Stomach smooth muscle (tissue), 2 donors: ENCODE measurements around the gene MAP3K5.
"Not testable (repeated sequence)": the region's sequence is repeated elsewhere in the genome, so short reads cannot be mapped to it uniquely, and the experiment has no call there.

ENCODE experiments used
- H3K27ac ChIP-seq: one replicate; pipeline ENCODE4 v1.7.0; 2013; ENCODE audit warnings: mild to moderate bottlenecking, low read length, inconsistent platforms
- H3K27me3 ChIP-seq, 2 donors: one replicate each; pipeline ENCODE4 v1.7.0; 2013; ENCODE audit warnings: low read length in 2 of 2; ENCODE audit not compliant: insufficient read depth in 2 of 2, control insufficient read depth in 1 of 2
- H3K36me3 ChIP-seq, 2 donors: one replicate each; pipeline ENCODE4 v1.7.0; 2013; ENCODE audit warnings: low read length in 2 of 2; ENCODE audit not compliant: control insufficient read depth in 2 of 2, insufficient read depth in 2 of 2
- H3K4me1 ChIP-seq: one replicate; pipeline ENCODE4 v1.7.0; 2013; ENCODE audit warnings: low read length; ENCODE audit not compliant: control insufficient read depth, insufficient read depth
- H3K4me3 ChIP-seq, 2 donors: one replicate each; pipeline ENCODE4 v1.7.0; 2013; ENCODE audit warnings: low read length in 2 of 2
- H3K9ac ChIP-seq, 2 donors: one replicate each; pipeline ENCODE4 v1.7.0; 2013; ENCODE audit warnings: low read length in 2 of 2, mild to moderate bottlenecking in 1 of 2
- H3K9me3 ChIP-seq, 2 donors: one replicate each; pipeline ENCODE4 v1.7.0; 2013; ENCODE audit warnings: low read length in 2 of 2; ENCODE audit not compliant: control insufficient read depth in 2 of 2
- donor health status: healthy.
- donor health status: Pancreatic carcinoma.

The MAP3K5 gene

DNA sequence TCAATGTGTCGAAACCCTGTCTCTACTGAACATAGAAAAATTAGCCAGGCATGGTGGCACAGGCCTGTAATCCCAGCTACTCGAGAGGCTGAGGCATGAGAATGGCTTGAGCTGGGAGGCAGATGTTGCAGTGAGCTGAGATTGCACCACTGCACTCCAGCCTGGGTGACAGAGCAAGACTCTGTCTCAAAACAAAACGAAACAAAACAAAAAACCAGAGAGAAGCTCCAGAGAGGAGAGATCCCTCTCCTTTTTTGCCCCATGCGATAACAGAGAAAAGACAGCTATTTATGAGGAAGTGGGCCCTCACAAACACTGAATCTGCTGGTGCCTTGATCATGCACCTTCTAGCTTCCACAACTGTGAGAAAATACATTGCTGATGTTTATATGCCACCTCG lies 31.5 kb downstream of the MAP3K5 start:
- H3K36me3 ChIP-seq, H3K9ac ChIP-seq, H3K4me3 ChIP-seq, H3K27ac ChIP-seq, H3K27me3 ChIP-seq, H3K9me3 ChIP-seq: not testable (repeated sequence)
- H3K4me1 ChIP-seq, result peaks cover 23% of the 10 kb centered on the region

DNA sequence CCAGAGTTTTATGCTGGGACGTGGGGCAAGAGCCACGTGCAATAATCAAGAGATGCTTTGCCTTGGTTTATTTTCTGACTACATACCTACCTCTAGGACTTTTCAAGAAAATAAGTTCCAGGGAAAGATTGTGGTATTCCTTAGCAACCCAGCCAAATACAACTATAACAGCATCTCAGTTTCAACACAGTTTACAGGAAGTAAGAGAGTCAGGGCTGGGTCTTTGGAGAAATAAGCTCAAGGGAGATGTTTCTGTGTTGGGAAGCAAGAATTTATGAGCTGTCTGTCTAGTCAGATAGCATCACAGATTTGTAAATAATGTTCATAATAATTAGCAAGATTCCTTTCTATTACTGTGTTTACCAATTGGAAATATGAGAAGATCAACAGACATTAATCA lies 35.1 kb downstream of the MAP3K5 start:
- Histone ChIP-seq H3K9me3 (no peaks in the 10 kb centered on the region), H3K4me1 (peaks cover 17% of the 10 kb centered on the region), H3K27me3 (no peaks in the 10 kb centered on the region), H3K4me3 (no peak overlapping the region), H3K9ac (no peak overlapping the region), H3K36me3 (no peaks in the 10 kb centered on the region), H3K27ac (no peak overlapping the region)

DNA sequence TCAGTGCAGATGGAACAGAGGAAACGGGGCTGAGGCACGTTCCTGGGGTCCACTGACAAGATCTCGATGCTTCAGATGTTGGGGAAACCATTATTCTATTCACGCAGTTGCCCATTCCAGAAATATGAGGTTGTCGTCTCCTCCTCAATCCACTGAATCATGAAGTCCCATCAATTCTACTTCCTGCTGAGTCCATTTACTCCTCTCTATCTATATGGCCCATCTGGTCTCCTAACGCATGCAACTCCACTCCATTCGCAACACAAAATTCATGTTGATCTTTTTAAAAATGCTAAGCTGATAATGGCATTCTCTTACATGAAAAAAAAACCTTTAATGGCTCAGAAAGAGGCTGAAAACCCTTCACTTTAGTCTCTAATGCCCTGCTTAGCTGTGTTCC lies 37.5 kb downstream of the MAP3K5 start:
- Histone ChIP-seq H3K36me3 (no peaks in the 10 kb centered on the region), H3K9ac (no peak overlapping the region), H3K4me1 (peaks cover 3% of the 10 kb centered on the region), H3K9me3 (no peaks in the 10 kb centered on the region), H3K27me3 (no peaks in the 10 kb centered on the region), H3K4me3 (no peak overlapping the region), H3K27ac (no peak overlapping the region)

DNA sequence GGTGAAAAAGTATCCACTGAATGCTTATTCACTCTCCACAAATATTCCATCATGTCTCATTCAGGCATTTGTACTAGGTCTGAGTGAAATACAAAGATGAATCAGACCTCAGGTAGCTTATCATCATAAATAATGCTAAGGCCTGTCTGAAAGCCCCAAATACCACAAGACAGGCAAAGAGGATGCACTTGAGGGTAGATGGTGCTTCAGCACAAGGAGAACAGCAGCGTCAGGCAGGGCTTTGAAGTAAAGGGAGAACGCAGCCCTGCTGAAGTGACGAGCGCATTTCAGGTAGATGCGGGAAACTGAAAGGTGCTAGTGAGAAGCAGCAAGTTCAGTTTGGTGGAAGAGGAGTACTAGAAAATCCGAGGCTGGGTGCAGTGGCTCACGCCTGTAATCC lies 38.7 kb downstream of the MAP3K5 start:
- no peak overlapping the region for H3K9ac ChIP-seq
- H3K27ac ChIP-seq, result no peak overlapping the region
- no peaks in the 10 kb centered on the region for H3K27me3 ChIP-seq
- peaks cover 3% of the 10 kb centered on the region for H3K4me1 ChIP-seq
- H3K9me3 ChIP-seq, result no peaks in the 10 kb centered on the region
- H3K36me3 ChIP-seq, result no peaks in the 10 kb centered on the region
- H3K4me3 ChIP-seq, result no peak overlapping the region

DNA sequence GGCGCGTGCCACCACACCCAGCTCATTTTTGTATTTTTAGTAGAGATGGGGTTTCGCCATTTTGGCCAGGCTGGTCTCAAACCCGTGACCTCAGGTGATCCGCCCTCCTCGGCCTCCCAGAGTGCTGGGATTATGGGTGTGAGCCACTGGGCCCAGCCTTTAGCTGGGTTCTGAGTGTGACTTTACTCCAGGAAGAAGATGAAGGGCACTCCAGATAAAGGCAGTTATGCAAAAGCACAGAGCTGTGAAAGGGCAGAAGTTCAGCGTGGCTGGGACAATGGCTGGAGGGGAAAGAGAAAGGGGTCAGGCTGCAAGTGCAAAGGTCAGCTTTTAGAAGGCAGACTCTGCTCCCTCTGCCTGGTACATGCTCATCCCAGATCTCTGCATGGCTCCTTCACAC lies 39.7 kb downstream of the MAP3K5 start:
- peaks cover 3% of the 10 kb centered on the region for H3K4me1 ChIP-seq

DNA sequence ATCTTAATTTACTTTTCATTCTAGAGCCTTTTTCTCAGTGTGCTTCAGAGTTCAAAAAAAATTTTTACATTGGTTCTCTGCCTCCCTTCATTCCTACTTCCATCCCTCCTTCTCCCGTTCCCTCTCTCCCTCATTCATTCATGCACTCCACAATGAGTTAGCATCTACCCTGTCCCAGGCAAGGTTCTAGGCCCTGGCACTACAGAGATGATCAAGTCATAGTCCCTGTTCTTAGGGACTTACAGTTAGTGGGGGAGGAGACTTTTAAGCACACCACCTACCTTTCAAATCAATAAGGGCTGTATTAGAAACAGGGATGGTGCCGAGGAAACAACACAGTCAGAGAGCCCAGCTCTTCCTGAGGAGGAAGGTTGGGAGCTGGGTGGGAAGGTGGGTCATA lies 40.3 kb downstream of the MAP3K5 start:
- H3K36me3 ChIP-seq, result no peaks in the 10 kb centered on the region
- H3K27me3 ChIP-seq, result no peaks in the 10 kb centered on the region
- no peak overlapping the region for H3K4me3 ChIP-seq
- H3K9me3 ChIP-seq, result no peaks in the 10 kb centered on the region
- no peak overlapping the region for H3K9ac ChIP-seq
- peaks cover 3% of the 10 kb centered on the region for H3K4me1 ChIP-seq
- H3K27ac ChIP-seq, result no peak overlapping the region

More for the DNA sequence above, 39.7 kb downstream of the MAP3K5 start:
- no peak overlapping the region for H3K4me3 ChIP-seq
- no peaks in the 10 kb centered on the region for H3K36me3 ChIP-seq
- H3K9me3 ChIP-seq, result no peaks in the 10 kb centered on the region
- H3K27ac ChIP-seq, result no peak overlapping the region
- no peak overlapping the region for H3K9ac ChIP-seq
- no peaks in the 10 kb centered on the region for H3K27me3 ChIP-seq

DNA sequence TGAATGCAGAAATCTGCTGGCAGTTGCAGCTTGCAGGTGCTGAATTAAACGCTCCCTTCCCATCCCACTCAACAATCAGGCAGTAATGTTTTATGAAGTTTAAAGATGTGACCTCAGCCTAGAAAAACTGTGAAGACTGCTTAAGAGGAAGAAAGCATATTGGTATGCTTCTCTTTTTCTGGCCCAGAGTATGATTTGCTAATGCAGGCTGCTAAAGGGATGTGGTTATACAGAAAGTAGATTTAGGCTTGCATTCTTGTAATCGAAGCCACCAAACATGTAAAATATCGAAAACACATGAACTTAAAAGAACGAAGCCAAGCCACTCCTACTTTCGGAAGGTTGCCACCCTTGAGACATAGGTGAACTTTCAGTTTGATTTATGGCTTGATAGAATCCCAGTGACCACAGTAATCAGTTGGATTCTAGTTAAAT lies 40.7 kb downstream of the MAP3K5 start:
- Histone ChIP-seq H3K9ac (no peak overlapping the region), H3K36me3 (no peaks in the 10 kb centered on the region), H3K4me3 (no peak overlapping the region), H3K27me3 (no peaks in the 10 kb centered on the region), H3K9me3 (no peaks in the 10 kb centered on the region), H3K27ac (no peak overlapping the region), H3K4me1 (peaks cover 3% of the 10 kb centered on the region)

DNA sequence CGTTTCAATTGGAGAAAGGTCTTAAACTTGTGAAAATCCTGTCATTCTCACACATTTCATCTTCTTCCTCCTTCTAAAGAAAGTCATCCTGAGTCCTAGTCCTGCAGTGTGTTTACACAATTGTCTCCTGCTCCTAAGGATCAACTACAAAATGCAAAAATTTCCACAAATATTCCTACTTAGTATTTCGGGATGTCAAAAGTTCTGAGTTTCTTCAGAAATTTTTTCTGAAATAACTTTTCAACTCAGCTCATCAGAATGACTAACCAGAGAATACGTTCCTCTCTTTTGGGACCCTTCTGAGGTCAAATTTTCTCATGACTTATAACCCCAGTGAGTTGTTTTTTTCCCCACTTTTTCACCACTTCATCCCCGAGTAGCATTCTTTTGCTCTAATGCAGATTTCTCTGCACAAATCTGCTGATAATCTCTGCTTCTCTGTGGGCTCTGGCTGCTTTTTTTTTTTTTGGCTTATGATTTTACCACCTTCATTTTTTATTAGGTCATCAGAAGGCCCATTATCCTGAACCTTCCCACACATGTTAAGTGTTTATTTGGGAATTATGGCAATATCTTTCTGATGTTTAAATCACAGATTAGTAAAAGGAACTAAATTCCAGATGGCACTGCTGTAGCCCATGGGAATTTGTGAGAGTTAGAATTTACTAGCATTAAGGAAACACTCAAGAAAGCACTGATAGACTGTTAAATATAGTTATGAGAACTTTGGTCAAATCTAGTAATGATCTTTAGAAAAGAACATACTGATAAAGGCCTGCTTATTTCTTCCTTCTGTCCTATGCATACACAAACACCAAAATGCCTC lies 41.4 kb downstream of the MAP3K5 start:
- Histone ChIP-seq H3K9me3 (no peaks in the 10 kb centered on the region), H3K9ac (no peak overlapping the region), H3K36me3 (no peaks in the 10 kb centered on the region), H3K27me3 (no peaks in the 10 kb centered on the region), H3K4me3 (no peak overlapping the region), H3K27ac (no peak overlapping the region), H3K4me1 (peaks cover 3% of the 10 kb centered on the region)

DNA sequence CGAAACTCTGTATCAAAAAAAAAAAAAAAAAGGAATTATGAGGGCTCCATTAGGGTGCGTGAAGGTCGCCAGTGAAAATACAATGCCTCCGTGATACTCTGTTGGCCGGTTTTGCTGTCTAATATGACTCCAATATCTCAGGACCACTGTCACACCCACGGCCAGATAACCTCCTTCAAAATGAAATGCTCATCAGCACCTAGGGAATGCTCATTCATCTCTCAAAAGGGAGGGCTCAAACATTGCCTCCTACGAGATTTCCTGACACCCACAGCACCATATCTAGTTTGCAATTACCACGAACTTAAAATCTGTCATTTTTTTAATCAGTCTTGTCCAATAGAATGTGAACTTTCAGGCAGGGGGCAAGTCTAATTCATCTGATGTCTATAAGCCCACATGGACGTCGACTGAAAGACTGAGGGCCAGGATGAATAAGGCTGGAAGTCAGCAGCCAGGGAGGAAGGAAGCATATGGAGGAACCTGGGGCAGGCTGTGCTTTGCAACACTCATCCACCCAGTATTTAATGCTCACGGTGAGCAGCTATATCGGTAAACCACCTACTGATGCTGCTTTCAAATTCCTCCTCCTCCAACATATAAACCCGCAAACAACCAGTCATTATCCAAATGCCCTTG lies 42.8 kb downstream of the MAP3K5 start:
- peaks cover 3% of the 10 kb centered on the region for H3K4me1 ChIP-seq
- no peak overlapping the region for H3K9ac ChIP-seq
- no peaks in the 10 kb centered on the region for H3K9me3 ChIP-seq
- H3K27me3 ChIP-seq, result no peaks in the 10 kb centered on the region
- H3K4me3 ChIP-seq, result no peak overlapping the region
- H3K27ac ChIP-seq, result no peak overlapping the region
- H3K36me3 ChIP-seq, result no peaks in the 10 kb centered on the region

DNA sequence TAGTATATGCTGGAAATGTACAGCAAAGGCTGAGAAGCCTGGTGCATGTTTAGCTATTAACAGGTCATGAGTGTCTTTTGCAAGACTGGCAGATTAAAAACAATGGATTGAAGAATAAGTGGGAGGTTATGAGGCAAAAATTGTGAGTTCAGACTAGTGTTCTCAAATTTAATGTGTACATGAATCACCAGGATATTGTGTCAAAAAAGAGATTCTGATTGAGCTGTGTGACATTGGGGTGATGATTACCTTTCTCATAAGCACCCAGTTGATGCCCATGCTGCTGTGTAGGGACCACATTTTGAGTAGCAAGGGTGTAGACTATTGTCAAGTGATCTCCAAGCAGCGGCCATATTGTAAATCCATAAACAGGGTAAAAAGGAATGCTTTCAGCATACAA lies 44.8 kb downstream of the MAP3K5 start:
- Histone ChIP-seq H3K9me3 (no peaks in the 10 kb centered on the region), H3K4me3 (no peak overlapping the region), H3K27ac (no peak overlapping the region), H3K9ac (no peak overlapping the region), H3K36me3 (no peaks in the 10 kb centered on the region), H3K27me3 (no peaks in the 10 kb centered on the region), H3K4me1 (no peaks in the 10 kb centered on the region)

DNA sequence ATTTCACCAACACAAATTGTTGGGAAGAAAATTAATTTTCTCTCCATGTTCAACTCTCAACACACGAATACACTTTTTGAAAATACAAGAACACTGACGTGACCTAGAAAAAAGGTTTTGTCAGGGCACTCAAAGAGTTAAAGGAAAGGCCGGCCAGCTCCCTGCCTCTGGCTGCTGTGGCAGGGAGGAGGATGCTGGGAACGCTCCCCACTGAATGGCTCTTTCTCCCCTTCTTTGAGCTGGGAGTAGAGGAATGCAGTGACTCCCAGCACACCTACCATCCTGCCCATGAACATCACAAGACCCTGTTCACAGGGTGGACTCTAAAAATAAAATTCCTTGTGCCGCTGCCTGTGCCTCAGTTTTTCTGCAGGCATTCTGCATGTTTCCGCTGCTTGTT lies 47.0 kb downstream of the MAP3K5 start:
- Histone ChIP-seq H3K9ac (no peak overlapping the region), H3K4me1 (no peaks in the 10 kb centered on the region), H3K27me3 (no peaks in the 10 kb centered on the region), H3K27ac (no peak overlapping the region), H3K36me3 (no peaks in the 10 kb centered on the region), H3K9me3 (no peaks in the 10 kb centered on the region), H3K4me3 (no peak overlapping the region)
